M059J (cell line): ENCODE data around the gene HSD11B1L. TPM values are rescaled to one million over a fixed set of nuclear protein-coding genes. Genes with fewer than 3 reads are reported as not detected.
"Not testable (repeated sequence)": the region's sequence is repeated elsewhere in the genome, so short reads cannot be mapped to it uniquely, and the experiment has no call there.

Experiments
- DNase-seq: peaks from one replicate; pipeline ENCODE4 v3.0.0-alpha.2; 2012; ENCODE audit warnings: low read depth
- total RNA-seq: library from RNA; depleted of rRNA; stranded (reverse); fragments of >200 nt; shearing (Covaris generic); gene quantifications from 2 replicates; pipeline ENCODE4 v1.2.3, GENCODE V29; 2014

Gene HSD11B1L
- total RNA-seq, 1 experiment from 2014 or later: 13.7 TPM

DNA sequence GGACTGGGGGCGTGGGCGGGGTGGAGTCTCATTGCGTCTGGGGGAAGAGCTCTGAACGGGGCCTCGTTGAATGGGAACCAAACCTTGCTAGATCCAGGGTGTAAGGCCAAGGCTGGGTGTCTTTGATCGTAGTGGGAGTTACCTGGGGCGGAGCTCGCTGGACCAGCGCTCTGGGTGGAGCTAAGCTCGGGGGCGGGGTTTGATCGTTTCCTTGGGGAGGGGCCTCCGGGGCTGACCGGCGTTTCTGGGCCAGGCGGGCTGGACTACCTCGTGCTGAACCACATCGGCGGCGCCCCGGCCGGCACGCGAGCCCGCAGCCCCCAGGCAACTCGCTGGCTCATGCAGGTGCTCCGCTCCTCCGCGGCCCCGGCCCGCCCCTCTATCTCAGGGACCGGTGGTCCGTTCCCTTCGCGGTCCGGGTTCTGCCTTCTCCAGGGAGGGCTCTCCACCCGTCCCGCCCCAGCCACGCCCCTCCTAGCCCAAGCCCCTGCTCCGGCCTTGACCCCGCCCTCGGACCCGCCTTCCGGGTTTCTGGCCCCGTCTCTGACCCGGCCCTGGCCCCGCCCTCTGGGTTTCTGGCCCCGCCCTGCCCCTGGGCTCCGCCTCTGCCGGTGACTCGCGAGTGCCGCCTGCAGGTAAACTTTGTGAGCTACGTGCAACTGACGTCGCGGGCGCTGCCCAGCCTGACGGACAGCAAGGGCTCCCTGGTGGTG, 6.0 kb downstream of the HSD11B1L start:
- DNase-seq: no peak

- DNase-seq: no peak
These were observed 6.8 kb downstream of the HSD11B1L start for GRCh38 chr19:5687360-5688198.

GRCh38 chr19:5688262-5688881, 7.5 kb downstream of the HSD11B1L start:
- not testable (repeated sequence) for DNase-seq

DNA sequence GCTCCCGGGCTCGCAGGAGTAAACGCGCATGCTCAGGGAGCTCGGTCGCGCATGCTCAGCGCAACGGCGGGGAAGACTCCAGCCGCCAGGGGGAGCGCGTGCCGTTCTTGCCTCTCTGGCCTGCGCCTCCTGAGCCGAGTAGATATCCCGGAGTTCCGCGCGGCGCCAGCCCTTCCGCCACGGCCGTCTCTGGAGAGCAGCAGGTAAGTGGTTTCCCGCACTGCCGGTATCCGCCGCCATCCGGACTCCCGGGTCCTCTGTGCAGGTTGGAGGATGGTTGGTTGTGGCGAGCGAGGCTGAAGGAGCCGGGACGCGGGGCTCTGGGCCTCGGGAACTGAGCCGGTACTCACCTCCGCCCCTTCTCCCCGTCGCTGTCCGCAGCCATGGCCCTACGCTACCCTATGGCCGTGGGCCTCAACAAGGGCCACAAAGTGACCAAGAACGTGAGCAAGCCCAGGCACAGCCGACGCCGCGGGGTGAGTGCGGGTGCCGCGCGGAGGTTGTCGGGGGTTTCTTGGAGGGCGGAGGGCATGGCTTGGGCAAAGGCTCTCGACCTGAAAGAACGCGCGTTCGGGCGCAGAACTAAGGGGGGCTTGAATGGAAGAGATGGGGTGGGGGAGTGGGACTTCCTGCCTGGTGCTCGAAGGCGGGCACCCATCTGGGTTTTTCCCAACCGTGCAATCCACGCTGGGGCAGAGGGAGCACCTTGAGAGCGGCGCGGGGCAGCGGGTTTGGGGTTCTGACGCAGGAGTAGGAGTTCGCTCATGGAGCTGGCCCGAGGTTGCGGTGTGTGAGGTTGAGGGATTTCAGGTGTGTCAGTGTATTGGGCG, 9.5 kb downstream of the HSD11B1L start, which contains the start of gene RPL36:
TSS of gene RPL36 (plus strand) at position 171 of the 830 bp plus-strand sequence. CDS start at position 384, 213 bp downstream.
- peak; percentile 95 for DNase-seq

- DNase-seq: no peak
These were observed 10.4 kb downstream of the HSD11B1L start for GRCh38 chr19:5690955-5691821.

DNA sequence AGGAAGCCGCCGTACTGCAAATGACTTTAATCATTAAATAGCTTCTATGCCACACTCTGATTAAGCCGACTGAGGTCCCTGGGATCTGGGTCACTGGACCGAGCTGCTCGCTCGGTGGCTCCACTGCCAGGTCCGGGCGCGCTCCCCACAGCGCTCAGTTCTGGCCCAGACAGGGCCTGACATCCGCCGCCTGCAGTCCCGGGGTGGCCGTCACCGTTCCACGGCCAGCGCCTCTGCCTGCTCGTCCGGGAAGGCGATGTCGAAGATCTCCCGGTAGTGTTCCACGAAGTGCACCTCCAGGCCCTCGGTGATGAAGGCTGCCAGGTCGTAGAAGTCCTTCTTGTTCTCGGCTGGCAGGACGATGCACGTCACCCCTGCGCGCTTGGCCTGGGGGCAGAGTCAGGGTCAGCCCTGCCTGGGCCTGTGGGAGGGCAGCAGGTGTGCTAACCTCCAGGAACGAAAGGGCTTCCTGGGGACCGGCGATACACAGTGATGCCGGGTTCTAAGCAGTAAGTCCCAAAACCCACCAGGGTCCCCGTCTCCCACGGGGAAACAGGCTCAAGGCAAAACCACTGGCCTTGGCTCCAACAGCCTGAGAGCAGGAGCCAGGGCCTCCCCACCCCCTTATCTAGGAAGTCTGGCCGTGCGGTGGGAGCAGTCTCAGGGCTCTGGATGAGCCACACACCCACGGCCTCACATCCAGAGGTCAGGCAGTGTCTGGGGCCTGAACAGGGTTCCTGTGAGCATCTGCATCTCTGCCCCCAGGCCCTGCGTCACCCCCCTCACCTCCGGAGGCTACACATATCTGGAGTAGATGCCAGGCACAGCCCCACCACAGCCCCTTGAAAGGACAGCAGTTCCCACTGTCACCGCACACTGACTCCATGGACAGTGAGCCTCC, 11.2 kb downstream of the HSD11B1L start:
- no peak for DNase-seq

GRCh38 chr19:5692723-5693194, 11.9 kb downstream of the HSD11B1L start:
- DNase-seq: no peak

DNA sequence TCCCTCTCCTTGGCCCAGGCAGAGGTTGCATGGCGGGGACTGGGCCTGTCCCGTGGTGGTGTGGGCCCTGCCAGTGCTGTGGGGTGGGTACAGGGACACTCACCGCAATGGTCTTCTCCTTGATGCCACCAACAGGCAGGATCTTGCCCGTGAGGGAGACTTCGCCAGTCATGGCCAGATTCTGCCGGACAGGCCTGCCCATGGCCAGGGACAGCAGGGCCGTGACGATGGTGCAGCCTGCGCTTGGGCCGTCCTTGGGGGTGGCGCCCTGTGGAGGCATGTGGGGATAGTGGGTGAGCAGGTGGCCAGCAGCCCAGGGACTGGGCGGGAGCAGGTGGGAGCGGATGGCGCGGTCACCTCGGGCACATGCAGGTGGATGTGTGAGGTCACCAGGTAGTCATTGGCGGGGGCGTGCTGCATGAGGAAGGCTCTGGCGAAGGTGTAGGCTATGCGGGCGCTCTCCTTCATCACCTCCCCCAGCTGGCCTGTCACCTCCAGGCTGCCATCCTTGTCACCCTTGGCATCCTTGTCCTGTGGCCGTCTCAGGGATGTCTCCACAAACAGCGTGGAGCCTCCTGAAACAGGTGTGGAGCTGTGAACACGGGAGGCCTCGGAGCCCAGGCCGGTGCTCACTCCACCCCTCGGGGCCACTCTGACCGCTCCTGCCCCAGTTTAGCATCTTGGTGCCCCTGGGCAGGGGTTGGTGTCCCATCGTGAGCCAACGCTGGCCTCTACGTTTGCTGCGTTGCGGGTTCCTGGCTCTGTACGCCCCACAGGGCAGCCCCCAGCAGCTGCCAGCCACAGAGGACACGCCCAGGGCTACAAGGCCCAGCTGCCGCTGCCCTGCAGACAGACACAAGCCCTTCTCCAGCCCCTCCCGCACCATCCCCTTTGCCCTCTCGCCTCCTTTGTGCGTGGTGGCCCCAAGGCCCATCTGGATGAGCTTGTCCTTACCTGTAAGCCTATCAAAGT, 12.7 kb downstream of the HSD11B1L start:
- no peak for DNase-seq

GRCh38 chr19:5694167-5694955, 13.5 kb downstream of the HSD11B1L start:
- no peak for DNase-seq

- DNase-seq: no peak
These were observed 14.3 kb downstream of the HSD11B1L start for GRCh38 chr19:5694956-5695648.

DNA sequence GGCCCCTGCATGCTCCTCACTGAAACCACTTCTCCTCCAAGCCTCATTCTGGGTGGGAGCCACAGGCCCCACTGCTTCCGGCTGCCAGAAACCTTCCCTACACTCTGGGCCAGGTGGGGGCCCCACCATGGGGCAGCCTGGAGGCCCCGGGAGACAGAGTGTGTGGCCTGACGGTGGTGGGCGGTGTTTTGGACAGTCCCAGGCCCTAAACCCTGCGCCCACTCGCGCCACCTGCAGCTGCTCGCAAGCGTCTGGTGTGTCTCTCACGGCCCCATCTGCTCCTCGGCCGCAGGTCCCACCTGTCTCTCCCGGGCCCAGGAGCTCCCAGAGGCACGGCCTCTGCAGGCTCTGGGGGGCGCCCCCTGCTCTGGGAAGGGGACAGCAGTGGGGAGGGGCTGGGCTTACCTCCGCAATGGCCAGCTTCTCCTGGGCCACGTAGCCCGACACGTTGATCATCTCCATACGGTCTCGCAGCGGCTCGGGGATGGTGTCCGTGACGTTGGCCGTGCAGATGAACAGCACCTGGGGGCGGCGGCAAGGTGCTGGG, 14.9 kb downstream of the HSD11B1L start:
- DNase-seq: no peak

- DNase-seq: no peak
These were observed 15.6 kb downstream of the HSD11B1L start for GRCh38 chr19:5696196-5697021.

DNA sequence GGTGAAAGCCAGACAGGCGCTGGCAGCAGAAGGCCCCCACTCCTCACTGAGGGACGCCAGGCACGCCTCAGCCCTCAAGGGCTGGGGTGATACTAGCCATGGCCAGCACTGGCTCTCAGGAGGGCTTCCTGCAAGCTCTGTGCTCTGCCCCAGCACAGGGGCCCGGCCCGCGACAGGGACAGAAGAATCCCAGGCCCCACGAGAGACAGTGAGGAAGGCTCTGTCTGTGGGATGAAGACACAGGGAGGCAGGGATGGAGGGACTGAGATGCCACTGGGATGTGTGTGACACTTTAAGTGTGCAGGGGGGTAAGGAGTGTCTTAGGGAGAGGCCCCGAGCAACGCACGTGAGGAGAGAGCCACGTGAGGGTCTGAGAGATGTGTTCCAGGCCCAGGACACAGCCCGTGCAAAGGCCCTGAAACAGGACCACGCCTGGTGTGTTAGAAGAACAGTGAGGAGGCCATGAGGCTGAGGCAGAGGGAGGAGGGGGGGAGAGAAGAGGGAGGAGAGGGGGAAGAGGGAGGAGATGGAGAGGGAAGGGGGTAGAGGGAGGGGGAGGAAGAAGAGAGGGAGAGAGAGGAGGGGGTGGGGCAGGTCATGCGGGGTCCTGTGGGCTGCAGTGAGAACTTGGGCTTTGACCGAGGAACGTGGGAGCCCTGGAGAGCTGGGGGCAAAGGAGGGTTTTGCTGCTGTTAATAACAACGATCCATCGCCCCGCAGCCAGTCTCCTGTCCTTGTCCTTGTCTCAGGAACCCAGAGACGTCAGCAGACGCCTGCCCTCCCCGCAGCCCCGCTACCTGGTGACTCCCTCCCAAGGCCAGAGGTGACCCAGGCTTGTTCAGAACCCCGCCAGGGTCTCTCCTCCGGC, 16.4 kb downstream of the HSD11B1L start:
- no peak for DNase-seq

- no peak for DNase-seq
These were observed 17.2 kb downstream of the HSD11B1L start for GRCh38 chr19:5697890-5698634.
